Suprapubic skin (tissue), 4 donors: ENCODE data around the gene UNC5B. TPM values are rescaled to one million over a fixed set of nuclear protein-coding genes. Genes with fewer than 3 reads are reported as not detected.

Experiments
- DNase-seq, 2 donors: peaks; one replicate each; pipeline ENCODE4 v3.0.0-alpha.2; 2019; ENCODE audit warnings: low spot score in 2 of 2
- H3K27ac ChIP-seq: fragments of 200-600 bp; sonication (generic); one replicate; pipeline ENCODE4 v1.5.1; 2019
- H3K27me3 ChIP-seq: fragments of 200-600 bp; sonication (generic); one replicate; pipeline ENCODE4 v1.5.1; 2019
- H3K36me3 ChIP-seq: fragments of 200-600 bp; sonication (generic); one replicate; pipeline ENCODE4 v1.5.1; 2019
- H3K4me1 ChIP-seq: fragments of 200-600 bp; sonication (generic); one replicate; pipeline ENCODE4 v1.5.1; 2019
- H3K4me3 ChIP-seq: fragments of 200-600 bp; sonication (generic); one replicate; pipeline ENCODE4 v1.5.1; 2019; ENCODE audit warnings: mild to moderate bottlenecking
- H3K9me3 ChIP-seq: fragments of 200-600 bp; sonication (generic); one replicate; pipeline ENCODE4 v1.5.1; 2019
- EP300 ChIP-seq: sonication (generic); formaldehyde crosslinking; IDR thresholded peaks from one replicate; pipeline ENCODE4 v1.6.1; 2017; ENCODE audit warnings: antibody characterized with exemption
- POLR2A ChIP-seq, 2 donors: fragments of 450-650 bp; IDR thresholded peaks; one replicate each; pipeline ENCODE4 v1.6.1; 2017; ENCODE audit warnings: antibody characterized with exemption in 2 of 2, mild to moderate bottlenecking in 2 of 2, moderate library complexity in 2 of 2
- POLR2AphosphoS5 ChIP-seq, 3 donors: sonication (generic); formaldehyde crosslinking; IDR thresholded peaks; one replicate each; pipeline ENCODE4 v1.6.1; 2017; ENCODE audit warnings: antibody characterized with exemption in 3 of 3
- WGBS: methylation state at CpG from one replicate; pipeline ENCODE4 v1.1.5; 2018; 5-methylcytosine and 5-hydroxymethylcytosine counted together
- total RNA-seq, 4 donors: library from RNA; depleted of rRNA; stranded (reverse); fragments of >200 nt; gene quantifications; one replicate each; pipeline ENCODE4 v1.1.0, GENCODE V29; 2016
- TF ChIP-seq, protein P1 (sequence below), 2 donors: fragments of 200-600 bp in 1 of 2; fragments of 450-650 bp in 1 of 2; sonication (generic) in 1 of 2; IDR thresholded peaks; one replicate each; pipeline ENCODE4 v1.5.1; 2016 to 2019; ENCODE audit warnings: antibody characterized with exemption in 2 of 2, mild to moderate bottlenecking in 1 of 2, moderate library complexity in 1 of 2

Gene UNC5B
- total RNA-seq, 4 donors from 2014 or later, result 7.2 to 45.7 (median 14.7) TPM

DNA sequence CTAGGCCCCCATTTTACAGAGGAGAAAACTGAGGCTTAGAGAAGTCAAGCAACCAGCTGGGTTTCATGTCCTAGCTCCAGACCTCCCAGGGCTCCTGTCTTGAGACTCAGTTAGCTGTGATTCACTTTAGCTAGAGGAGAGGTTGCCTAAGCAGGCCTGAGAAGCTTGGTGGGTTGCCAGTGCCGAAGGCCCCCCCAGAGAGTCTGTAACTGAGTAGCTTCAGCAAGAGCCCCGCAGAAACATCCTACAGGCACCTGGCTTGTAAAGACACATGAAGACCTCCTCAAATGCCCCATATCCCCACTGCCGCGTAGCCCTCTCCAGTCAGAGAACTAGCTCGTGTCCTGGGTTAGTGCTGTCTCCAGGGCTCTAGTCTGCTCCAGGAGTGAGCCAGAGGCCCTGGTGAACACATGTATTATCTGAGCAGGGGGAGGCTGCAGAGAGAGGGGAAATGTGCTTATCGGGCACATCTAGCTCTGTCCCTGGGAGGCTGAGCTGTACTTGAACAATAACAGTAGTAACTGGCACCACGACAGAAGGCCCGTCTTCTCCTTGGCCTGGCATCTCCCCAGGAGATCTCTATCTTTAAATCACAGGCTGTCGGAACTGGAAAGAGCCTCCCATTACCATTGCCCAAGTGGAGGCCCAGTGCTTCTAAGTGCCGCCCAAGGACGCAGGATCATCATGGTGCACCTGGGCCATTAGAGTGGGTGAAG, 28.9 kb downstream of the UNC5B start:
- Histone ChIP-seq H3K27me3 (no peaks in the 10 kb centered on the region), H3K27ac (no peak overlapping the region), H3K4me1 (peaks cover 60% of the 10 kb centered on the region), H3K9me3 (no peaks in the 10 kb centered on the region), H3K36me3 (no peaks in the 10 kb centered on the region), H3K4me3 (no peak overlapping the region)
- 65% methylated on average over 3 of the region's 11 CpGs for WGBS
- no peak for TF ChIP-seq EP300
- TF ChIP-seq, protein P1, sequence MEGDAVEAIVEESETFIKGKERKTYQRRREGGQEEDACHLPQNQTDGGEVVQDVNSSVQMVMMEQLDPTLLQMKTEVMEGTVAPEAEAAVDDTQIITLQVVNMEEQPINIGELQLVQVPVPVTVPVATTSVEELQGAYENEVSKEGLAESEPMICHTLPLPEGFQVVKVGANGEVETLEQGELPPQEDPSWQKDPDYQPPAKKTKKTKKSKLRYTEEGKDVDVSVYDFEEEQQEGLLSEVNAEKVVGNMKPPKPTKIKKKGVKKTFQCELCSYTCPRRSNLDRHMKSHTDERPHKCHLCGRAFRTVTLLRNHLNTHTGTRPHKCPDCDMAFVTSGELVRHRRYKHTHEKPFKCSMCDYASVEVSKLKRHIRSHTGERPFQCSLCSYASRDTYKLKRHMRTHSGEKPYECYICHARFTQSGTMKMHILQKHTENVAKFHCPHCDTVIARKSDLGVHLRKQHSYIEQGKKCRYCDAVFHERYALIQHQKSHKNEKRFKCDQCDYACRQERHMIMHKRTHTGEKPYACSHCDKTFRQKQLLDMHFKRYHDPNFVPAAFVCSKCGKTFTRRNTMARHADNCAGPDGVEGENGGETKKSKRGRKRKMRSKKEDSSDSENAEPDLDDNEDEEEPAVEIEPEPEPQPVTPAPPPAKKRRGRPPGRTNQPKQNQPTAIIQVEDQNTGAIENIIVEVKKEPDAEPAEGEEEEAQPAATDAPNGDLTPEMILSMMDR (IDR thresholded peaks at IDR 0.05), result no peak
- no peak for TF ChIP-seq POLR2A (IDR thresholded peaks at IDR 0.05)
- TF ChIP-seq POLR2AphosphoS5 (IDR thresholded peaks at IDR 0.05), result peak in 1 of 3 donors; percentile 5
- DNase-seq, result no peak

DNA sequence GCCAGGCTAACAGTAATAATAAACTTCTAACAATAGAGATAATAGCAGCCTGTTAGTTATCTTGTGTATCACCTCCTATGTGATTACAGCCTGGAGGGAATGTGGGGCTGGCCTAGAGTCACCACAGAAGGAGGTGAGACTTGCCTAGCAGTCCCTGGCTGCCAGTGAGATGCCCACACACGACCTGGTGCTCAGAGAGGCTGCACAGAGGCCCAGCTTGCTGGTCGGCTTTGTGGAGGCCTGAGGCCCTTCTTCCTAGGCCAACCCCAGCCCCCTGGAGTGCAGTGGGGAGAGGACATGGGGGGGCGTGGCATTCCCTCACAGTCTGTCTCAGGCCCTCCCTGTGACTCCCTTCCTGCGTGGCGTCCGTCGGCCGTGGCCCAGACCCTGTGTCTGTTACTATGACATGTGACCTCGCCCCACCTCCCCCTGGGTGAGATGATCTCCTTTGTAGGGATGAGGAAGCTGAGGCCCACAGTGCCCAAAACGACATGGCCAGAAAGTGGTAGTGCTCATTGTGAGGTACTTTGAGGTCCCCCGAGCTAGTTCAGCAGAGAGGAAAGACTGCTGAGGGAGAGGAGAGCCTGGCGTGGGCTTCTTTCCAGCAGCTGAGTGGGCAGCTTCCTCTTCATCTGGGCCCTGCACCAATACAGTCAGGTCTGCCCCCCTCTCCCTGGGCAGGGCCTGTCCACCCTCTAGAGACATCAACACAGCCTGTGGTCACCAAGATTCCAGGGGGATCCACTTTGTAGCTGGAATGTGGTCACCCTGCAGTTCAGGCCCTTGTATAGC, 29.7 kb downstream of the UNC5B start:
- WGBS, result 80% methylated on average over 2 of the region's 12 CpGs
- no peaks in the 10 kb centered on the region for H3K36me3 ChIP-seq
- H3K27me3 ChIP-seq, result no peaks in the 10 kb centered on the region
- TF ChIP-seq EP300 (no peak), POLR2A (IDR thresholded peaks at IDR 0.05) (no peak), POLR2AphosphoS5 (IDR thresholded peaks at IDR 0.05) (no peak)
- TF ChIP-seq, protein P1 (IDR thresholded peaks at IDR 0.05), result no peak
- H3K27ac ChIP-seq, result peak overlapping the region; percentile 5
- DNase-seq, result no peak
- no peak overlapping the region for H3K4me3 ChIP-seq
- peaks cover 67% of the 10 kb centered on the region for H3K4me1 ChIP-seq
- H3K9me3 ChIP-seq, result no peaks in the 10 kb centered on the region

DNA sequence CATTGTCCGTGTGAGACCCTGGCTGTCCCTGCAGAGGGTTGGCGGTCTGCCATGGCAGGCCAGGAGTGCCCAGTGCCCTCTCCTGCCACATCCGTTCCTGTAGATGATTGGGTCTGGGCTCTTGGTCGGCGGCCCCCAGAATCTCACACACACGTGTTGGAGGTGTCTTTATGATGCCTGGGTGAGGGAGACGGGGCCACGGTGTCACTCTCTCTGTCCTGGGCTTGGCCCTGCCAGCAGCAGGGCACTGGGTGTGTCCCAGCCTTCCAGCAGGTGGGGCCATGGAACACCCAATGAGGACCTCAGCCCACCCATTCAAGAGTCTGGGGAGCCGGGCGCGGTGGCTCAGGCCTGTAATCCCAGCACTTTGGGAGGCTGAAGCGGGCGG, 30.2 kb downstream of the UNC5B start:
- H3K9me3 ChIP-seq, result no peaks in the 10 kb centered on the region
- no peak overlapping the region for H3K4me3 ChIP-seq
- TF ChIP-seq POLR2A (IDR thresholded peaks at IDR 0.05), result no peak
- TF ChIP-seq POLR2AphosphoS5 (IDR thresholded peaks at IDR 0.05), result no peak
- no peak for TF ChIP-seq EP300
- TF ChIP-seq, protein P1 (IDR thresholded peaks at IDR 0.05), result no peak
- H3K4me1 ChIP-seq, result peaks cover 73% of the 10 kb centered on the region
- H3K27me3 ChIP-seq, result no peaks in the 10 kb centered on the region
- no peak for DNase-seq
- H3K36me3 ChIP-seq, result no peaks in the 10 kb centered on the region
- no peak overlapping the region for H3K27ac ChIP-seq
- 75% methylated on average over 10 of the region's 13 CpGs for WGBS

DNA sequence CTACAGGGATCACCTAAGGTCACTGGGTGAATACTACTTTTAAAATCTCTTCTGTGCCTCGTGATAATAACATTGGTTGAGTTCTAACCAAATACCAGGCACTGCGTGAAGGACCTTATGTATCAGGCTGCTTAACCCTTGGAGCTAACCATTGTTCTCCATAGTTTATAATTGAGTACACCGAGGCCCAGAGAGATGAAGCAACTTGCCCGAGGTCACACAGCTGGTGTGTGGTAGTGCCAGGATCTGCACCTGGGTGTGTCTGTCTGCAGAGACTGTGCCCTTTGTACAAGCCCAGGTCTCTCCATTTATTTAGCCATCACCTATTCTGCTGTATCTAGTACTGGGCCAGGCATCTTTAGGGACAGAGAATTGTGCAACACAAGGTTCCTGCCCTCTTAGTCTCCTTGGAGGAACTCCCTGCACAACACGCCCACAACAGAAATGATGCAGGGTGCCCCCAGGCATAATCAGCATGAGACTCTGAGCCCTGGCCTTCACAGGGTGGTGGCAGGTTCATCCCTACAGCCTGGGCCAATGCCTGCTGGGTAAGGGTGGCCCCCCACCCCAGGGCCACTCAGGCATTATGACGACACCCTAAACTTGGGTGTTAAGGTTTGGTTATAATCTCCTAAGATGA, 31.5 kb downstream of the UNC5B start:
- WGBS, result 34% methylated on average over 5 of the region's 6 CpGs
- DNase-seq, result no peak
- Histone ChIP-seq H3K27ac (peak overlapping the region; percentile 13), H3K4me3 (no peak overlapping the region), H3K36me3 (no peaks in the 10 kb centered on the region), H3K4me1 (peaks cover 74% of the 10 kb centered on the region), H3K9me3 (no peaks in the 10 kb centered on the region), H3K27me3 (no peaks in the 10 kb centered on the region)
- TF ChIP-seq POLR2A (IDR thresholded peaks at IDR 0.05) (no peak), POLR2AphosphoS5 (IDR thresholded peaks at IDR 0.05) (peak in 1 of 3 donors; percentile 2), EP300 (no peak)
- TF ChIP-seq, protein P1 (IDR thresholded peaks at IDR 0.05), result no peak
